Mononuclear cell (primary cell): ENCODE measurements around the gene TCP10L. TPM values are rescaled to one million over a fixed set of nuclear protein-coding genes. Genes with fewer than 3 reads are reported as not detected.
"Not testable (repeated sequence)": the region's sequence is repeated elsewhere in the genome, so short reads cannot be mapped to it uniquely, and the experiment has no call there.

ENCODE experiments used
- H3K27me3 ChIP-seq: 2 replicates; pipeline ENCODE4 v1.6.0; 2011; ENCODE audit warnings: low read length, control low read depth; ENCODE audit not compliant: insufficient read depth
- H3K4me1 ChIP-seq: 2 replicates; pipeline ENCODE4 v1.5.1; 2011; ENCODE audit warnings: mild to moderate bottlenecking, low read length, control low read depth; ENCODE audit not compliant: insufficient read depth
- H3K4me3 ChIP-seq: 2 replicates; pipeline ENCODE4 v1.5.1; 2011; ENCODE audit warnings: mild to moderate bottlenecking, low read length, moderate library complexity
- H3K9me3 ChIP-seq: 2 replicates; pipeline ENCODE4 v1.5.1; 2011; ENCODE audit warnings: low read depth, mild to moderate bottlenecking, control low read depth, low read length
- total RNA-seq: library from RNA; depleted of rRNA; stranded (reverse); fragments of >200 nt; gene quantifications from one replicate; pipeline ENCODE4 v1.2.3, GENCODE V29; 2012

The TCP10L gene
- total RNA-seq, 1 donor = not detected

DNA sequence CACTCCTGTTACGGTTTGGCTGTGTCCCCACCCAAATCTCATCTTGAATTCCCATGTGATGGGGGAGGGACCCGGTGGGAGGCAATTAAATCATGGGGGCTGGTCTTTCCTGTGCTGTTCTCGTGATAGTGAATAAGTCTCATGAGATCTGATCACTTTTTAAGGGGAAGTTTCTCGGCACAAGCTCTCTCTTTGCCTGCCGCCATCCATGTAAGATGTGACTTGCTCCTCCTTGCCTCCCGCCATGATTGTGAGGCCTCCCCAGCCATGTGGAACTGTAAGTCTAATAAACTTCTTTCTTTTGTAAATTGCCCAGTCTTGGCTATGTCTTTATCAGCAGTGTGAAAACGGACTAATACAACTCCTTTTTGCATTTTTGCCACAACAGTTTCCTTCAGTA is 54.5 kb downstream of the TCP10L start:
- not testable (repeated sequence) for H3K4me1 ChIP-seq, H3K4me3 ChIP-seq, H3K9me3 ChIP-seq, H3K27me3 ChIP-seq

DNA sequence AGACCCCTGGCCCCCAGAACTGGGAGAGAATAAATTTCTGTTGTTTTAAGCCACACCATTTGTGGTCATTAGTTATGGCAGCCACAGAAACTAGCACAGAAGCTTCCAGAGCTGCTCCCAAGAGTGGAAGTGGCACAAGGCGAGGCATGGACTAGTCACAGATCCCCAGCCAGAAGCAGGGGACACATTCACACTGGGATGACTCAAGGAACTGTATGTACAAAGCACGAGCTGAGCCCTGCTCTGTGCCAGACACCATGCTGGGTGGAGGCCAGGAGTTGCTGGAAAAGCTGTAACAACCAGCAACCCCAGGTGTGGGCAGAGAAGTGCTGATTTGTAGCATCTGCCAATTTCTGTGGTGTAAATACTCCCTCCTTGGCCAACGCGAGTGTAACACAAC is 55.6 kb downstream of the TCP10L start:
- H3K4me3 ChIP-seq = no peak overlapping the region
- no peaks in the 10 kb centered on the region for H3K27me3 ChIP-seq
- no peaks in the 10 kb centered on the region for H3K9me3 ChIP-seq
- no peaks in the 10 kb centered on the region for H3K4me1 ChIP-seq

DNA sequence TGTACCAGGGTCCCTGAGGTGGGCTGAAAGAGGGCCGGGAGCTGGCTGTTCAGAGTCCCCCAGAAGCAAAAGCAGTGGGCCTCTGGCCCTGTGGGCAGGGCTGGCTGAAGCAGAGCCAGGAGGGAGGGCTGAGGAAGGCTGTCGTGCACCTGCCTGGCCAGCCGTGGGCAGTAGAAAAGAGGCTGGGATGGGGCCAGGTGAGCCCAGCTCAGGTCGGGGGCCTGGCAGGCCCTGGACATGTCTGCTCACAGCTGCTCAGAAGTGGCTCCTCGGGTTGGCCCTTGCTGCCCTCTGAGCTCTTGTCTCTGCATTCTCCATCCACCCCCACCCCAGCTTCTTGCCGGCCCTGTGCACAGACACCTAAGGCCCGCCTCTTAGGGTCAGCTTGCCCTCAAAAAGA is 60.0 kb downstream of the TCP10L start:
- Histone ChIP-seq H3K4me3 (no peak overlapping the region), H3K9me3 (no peaks in the 10 kb centered on the region)

DNA sequence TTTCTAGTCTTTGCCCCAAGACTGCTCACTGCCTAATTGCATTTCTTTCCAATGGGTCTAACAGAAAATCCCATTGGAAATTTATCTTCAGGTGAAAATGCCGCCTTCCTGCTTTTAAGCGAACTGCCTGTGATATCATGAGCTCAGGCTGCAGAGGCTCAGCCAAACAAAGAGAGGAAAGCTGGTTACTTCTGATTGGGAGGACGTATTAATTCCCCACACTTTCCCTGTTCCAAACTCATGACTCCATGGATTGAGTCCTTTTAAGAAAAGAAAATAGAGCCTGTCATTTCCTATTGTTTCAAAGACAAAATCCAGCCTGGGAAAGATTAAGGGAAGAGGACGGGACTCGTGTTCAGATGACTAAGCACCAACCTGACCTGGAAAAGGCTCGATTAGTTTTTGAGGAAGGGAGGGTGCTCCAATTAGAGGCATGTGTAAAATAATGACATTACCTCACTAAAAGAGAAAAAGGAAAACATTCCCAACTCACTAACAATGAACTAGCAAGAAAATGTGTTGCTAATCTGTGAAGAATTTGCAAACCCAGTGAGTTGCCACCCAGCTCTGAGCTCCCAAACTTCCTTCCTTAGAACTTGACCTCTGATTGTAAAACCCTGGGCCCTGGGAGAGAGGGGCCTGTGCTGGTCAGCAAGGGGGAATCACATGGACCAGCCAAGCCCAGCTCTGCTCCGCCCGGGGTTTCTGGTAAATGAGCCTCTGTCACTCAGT is 61.2 kb downstream of the TCP10L start:
- no peak overlapping the region for H3K4me3 ChIP-seq
- H3K27me3 ChIP-seq = no peaks in the 10 kb centered on the region
- H3K4me1 ChIP-seq = no peaks in the 10 kb centered on the region
- no peaks in the 10 kb centered on the region for H3K9me3 ChIP-seq

More for the DNA sequence above, 60.0 kb downstream of the TCP10L start:
- H3K4me1 ChIP-seq = no peaks in the 10 kb centered on the region
- no peaks in the 10 kb centered on the region for H3K27me3 ChIP-seq

Other genes starting within 250 kb of the TCP10L start
- 3.5 TPM for gene URB1, start 192.5 kb downstream of the TCP10L start, total RNA-seq
- gene EVA1C, start 172.8 kb downstream of the TCP10L start, total RNA-seq = 4.9 TPM
- gene CFAP298, start 26.9 kb upstream of the TCP10L start, total RNA-seq = 3.3 TPM
- 10.7 TPM for gene SYNJ1, start 142.5 kb upstream of the TCP10L start, total RNA-seq
- 52.3 TPM for gene PAXBP1, start 186.2 kb upstream of the TCP10L start, total RNA-seq